ENCODE data around the gene EPHA2.

DNA sequence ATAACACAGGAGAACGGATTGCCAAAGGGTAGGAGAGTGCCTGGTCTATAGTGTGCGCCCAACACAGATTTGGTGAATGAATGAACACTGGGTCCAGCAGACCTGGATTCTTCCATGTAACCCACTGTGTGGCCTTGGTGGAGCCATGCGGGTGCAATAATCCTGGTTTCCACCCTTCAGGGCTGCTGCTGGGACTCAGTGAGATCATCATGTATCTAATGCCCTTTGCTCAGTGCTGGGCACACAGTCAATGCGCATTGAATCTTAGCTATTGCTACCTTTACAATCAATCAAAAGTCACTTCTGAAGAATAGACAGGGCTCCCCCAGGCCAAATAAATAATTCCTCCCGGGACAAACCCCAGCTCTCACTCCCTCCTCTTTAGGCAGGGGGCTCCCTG is 5.8 kb upstream of the EPHA2 start:
- TF ChIP-seq CTCF (conservative IDR thresholded peaks at IDR 0.05; ENCODE audit: low read length) (no peak), EZH2phosphoT487 (IDR thresholded peaks at IDR 0.05; ENCODE audit: borderline replicate concordance, low read depth, low read length) (no peak)

Measured in OCI-LY7 (cell line).